Stimulated activated CD8-positive, alpha-beta memory T cell treated with anti-CD3 and anti-CD28 coated beads, Interleukin-15, amount 100 ng/mL, for 4 hours (primary cell): ENCODE data around the gene ZNF160.
"Not testable (repeated sequence)": the region's sequence is repeated elsewhere in the genome, so short reads cannot be mapped to it uniquely, and the experiment has no call there.

Source experiments
- DNase-seq, 2 donors: peaks; one replicate each; pipeline ENCODE4 v3.0.0-alpha.2; 2020; ENCODE audit warnings: low read depth in 2 of 2

ZNF160 gene

DNA sequence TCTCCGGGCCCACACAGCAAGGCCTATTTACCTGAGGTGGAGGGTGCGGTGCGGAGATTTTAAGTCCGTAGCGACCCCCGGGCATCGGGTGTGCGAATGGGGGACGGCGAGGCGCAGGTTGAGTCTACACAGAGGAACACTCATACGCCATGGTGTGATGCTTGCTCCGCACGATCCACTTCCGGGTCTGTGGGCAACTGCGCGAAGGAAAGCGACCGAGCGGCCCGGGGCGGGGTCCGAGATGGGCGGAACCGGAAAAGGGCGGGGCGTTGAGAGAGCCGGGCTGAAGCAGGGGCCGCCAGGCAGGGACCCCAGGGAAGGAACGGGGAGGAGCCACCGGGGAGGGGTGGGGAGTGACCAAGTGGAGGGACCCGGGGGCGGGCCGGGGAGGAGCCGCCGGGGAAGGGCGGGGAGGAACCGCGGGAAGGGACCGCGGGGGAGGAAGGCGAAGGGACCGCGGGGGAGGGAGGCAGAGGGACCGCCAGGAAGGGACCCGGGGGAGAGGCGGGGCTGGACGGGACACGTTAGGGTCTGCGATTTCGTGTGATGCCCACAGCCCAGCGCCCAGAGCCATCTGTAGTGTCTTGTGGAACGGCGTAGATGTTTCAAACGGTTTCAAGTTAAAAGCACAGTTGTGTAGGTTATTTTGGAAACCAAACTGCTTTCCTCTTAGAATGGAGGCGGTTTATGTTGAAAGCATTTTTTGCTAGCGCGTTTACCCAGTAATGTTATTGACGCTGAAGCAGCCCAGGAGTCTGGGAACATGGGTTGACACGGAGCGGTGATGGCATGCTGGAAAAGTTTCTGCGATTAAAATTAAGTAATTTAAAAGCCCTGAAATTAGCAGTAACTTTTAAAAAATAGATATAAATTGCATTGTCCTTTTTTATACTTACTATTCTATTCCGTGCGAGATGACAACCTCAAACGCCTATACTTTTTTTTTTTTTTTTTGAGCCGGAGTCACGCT is at the start of gene ZNF160:
Gene ZNF160, minus strand, starts transcription at position 189 of the 970 bp plus-strand sequence. CDS start 17,146 bp downstream, outside the sequence.
- peak; percentile 98 for DNase-seq

DNA sequence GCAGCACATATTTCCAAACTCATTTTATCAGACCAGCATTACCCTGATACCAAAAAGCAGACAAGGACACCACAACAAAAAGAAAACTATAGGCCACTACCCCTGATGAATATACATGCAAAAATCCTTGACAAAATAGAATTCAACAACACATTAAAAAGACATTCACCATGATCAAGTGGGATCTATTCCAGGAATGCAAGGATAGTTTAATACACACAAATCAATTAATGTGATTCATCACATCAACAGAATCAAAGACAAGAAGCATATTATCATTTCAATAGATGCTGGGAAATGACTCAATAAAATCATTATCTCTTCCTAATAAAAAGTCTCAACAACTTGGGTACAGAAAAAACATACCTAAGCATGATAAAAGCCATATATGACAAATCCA is 44.4 kb upstream of the ZNF160 start:
- DNase-seq: no peak

DNA sequence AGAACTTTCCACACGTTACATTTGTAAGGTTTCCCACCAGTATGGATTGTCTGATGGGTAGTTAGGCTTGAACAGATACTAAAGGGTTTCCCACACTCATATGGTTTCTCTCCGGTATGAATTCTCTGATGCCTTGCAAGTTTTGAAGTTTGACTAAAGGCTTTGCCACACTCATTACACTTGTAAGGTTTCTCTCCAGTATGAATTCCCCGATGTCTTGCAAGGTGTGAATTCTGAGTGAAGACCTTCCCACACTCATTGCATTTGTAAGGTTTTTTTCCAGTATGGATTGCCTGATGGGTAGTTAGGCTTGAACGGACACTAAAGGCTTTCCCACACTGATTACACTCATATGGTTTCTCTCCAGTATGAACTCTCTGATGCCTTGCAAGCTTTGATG is 37.1 kb upstream of the ZNF160 start:
- no peak for DNase-seq

DNA sequence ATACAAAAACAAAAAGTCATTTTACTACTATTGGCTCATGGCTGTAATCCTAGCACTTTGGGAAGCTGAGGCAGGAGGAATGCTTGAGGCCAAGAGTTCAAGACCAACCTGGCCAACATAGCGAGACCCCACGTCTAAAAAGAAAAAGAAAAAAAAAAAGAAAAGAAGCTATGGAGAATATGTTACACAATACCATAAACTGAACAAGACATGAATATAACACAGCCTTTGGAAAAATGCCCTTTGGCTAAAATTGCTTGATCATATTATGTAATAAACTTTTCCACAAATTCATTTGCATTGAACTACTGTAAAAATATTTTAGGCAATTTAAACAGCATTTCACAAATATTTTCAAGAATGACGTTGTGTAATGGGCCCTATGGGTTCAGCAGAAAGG is 33.2 kb upstream of the ZNF160 start:
- no peak for DNase-seq

DNA sequence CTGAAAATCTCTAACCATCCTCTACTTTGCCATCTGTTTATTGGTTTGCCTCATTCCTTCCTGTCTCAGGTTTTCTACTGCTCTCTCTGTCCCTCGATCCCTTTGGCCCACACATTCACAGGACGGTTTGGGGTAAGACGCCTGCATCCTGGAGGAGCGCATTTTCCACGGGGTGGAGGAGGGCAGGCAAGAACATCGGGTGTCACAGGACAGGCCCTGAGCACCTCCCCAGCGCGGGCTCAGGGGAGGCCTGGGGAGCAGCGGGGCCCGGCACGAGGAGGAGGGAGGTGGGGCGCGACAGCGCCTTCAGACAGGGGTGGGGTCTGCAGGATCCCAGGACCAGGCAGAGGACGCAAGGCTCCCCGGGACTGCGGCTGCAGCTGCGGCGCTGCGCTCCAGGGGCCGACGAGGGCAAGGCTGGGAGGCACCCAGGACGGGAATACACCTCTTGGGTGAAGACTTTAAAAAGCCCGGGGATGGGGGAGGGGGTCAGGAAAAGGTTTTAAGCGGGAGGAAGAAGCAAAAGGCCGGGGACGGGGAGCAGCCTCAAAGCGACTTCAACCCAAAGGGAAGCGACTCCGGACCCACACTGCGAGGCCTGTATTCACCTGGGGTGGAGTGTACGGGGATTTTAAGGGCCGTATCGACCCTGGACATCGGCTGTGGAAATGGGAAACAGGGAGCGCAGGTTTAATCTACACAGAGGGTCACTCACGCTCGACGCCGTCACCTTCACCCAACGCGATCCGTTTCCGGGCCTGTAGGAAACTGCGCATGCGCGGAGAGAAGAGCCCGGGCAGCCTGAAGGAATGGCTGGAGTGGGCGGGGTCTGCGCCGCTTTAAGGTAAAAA is 29.1 kb upstream of the ZNF160 start, which contains the start of gene ZNF415:
Gene ZNF415, minus strand, starts transcription at position 770 of the 851 bp plus-strand sequence. CDS start 10,234 bp downstream, outside the sequence.
- DNase-seq: peak; percentile 17 to 18

DNA sequence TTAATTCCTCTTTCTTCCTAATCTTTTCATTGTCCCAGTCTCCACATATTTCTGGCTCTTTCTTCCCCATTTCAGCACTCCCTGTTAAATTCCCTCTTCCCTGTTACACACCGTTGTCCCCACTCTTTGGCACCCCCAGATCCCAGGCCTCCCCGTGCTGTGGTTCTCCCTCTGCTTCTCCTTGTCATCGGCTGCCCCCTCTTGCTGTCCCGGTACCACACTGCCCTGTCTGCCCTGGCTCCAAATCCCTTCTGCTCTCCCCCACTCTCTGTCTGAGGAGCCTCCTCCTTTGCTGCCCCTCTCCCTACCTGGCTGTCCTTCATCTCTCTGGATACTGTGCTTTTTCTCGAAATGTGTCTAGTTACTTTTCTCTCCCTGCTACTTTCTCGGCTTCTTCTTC is 28.5 kb upstream of the ZNF160 start:
- no peak for DNase-seq

DNA sequence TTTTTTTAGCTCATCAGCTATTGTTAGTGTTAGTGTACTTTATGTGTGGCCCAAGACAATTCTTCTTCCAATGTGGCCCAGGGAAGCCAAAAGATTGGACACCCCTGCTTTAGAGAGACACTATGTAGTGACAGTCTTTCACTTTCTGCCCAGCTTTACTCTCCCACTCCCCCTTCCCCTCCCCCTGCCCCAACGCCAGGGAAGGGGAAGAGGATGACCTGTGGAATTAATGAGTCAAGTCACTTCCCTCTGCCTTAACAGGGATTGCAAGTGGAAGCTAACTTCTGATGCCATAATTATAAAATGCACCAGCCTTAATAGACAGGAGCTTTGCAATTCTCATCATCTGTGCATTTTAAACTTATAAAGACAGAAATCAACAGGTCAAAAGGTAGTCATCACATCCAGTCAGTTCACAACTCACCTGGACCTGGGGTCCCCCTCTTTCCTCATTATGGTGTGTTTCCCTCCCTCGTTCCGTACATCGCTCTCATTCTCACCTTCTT is 27.9 kb upstream of the ZNF160 start:
- no peak for DNase-seq

GRCh38 chr19:53130506-53130905 is 27.3 kb upstream of the ZNF160 start:
- DNase-seq: no peak

- not testable (repeated sequence) for DNase-seq
These were observed 23.7 kb upstream of the ZNF160 start for GRCh38 chr19:53126733-53127526.

GRCh38 chr19:53123400-53123799 is 20.2 kb upstream of the ZNF160 start:
- DNase-seq: no peak

DNA sequence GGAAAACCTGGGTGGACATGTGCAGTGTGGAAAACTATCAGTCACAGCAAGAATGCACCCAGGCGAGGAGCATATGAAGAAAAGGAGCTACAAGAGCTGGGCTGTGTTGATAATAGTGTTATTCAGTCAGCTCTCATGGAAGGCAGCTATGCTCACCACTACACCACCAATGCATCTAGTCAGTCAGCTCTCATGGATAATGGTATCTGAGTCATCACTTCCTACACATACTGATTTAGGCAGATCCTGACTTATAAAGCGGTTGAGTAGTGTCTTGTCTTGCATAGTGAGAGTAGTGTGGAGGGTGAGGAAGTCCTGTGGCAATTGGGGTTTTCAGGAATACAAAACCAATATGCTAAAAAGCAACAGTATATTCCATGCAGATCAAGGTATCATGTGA is 9.1 kb upstream of the ZNF160 start:
- no peak for DNase-seq

DNA sequence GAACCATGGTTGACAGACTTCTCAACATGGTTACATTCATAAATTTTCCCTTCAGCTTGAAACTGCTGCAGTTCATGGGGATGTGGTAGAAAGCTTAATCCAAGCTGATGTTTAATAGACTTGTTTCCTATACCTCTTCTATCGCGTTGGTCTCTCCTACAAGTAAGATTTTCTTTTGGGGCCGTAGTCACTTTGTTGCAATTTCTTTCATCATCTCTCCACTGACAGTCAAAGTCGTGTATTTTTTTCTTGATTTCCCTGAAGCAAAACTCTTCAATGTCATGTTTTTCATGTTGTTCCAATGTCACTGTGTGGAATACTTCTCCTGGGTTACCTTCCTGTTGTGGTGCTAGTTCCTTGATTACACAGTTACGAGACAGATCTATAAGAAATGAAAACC is 6.3 kb upstream of the ZNF160 start:
- no peak for DNase-seq

- DNase-seq: no peak
These were observed 427 bp downstream of the ZNF160 start for GRCh38 chr19:53102756-53103233.

DNA sequence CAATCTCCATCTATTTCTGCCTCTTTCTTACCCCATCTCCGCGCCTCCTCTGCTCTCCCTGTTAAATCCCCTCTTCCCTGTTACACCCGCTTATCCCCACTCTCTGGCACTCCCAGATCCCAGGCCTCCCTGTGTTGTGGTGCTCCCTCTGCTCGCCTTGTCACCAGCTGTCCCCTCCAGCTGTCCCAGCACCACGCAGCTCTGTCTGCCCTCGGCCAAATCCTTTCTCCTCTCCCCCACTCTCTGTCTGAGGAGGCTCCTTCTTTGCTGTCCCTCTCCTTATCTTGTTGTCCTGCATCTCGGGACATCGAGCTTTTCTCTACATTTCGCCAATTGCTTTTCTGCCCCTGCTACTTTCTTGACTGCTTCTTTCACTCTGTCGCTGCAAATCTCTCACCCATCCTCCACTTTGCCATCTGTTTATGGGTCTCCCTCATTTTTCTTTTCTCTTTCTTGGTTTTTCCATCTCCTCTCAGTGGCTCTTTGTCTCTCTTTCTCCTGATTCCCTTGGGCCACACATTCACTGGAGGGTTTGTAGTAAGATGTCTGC is 941 bp downstream of the ZNF160 start:
- DNase-seq: no peak

GRCh38 chr19:53101518-53101917 is 1.7 kb downstream of the ZNF160 start:
- no peak for DNase-seq

DNA sequence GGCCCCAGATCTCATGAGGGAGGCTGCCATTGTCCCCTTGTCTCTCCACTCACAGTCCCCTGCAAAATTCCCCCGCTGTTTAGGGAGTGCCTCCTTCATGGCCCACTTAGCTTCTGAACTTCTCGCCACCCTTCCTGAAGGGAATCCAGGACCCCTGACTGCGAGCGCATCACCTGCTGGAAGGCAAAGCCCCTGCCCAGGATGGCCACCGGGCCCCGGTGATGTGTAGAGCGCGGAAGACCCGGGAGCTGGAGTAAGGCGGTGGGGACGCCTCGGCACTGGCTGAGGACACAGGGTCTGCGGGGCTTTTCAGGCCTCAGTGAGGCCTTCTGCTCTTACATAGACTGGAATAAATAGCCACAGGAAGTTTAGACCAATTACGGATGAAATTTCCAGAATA is 4.7 kb downstream of the ZNF160 start:
- DNase-seq: not testable (repeated sequence)

- DNase-seq: not testable (repeated sequence)
These were observed 6.1 kb downstream of the ZNF160 start for GRCh38 chr19:53096982-53097690.

- not testable (repeated sequence) for DNase-seq
These were observed 6.6 kb downstream of the ZNF160 start for GRCh38 chr19:53096579-53096978.

- no peak for DNase-seq
These were observed 8.3 kb downstream of the ZNF160 start for GRCh38 chr19:53094754-53095575.
